ENCODE data around the gene SLC25A25.

SLC25A25 gene

GRCh38 chr9:128062279-128062678 is 5.8 kb upstream of the SLC25A25 start:
- TF ChIP-seq CTCF (conservative IDR thresholded peaks at IDR 0.05), result no peak
- H3K27ac ChIP-seq, result no peak overlapping the region

- TF ChIP-seq CTCF (conservative IDR thresholded peaks at IDR 0.05), result no peak
- H3K27ac ChIP-seq, result no peak overlapping the region
Measured at GRCh38 chr9:128062846-128063831, 4.9 kb upstream of the SLC25A25 start.

GRCh38 chr9:128065907-128066712 is 1.9 kb upstream of the SLC25A25 start:
- peak overlapping the region; percentile 99 for H3K27ac ChIP-seq

GRCh38 chr9:128066713-128067644 is 1.1 kb upstream of the SLC25A25 start, which contains the start of gene NAIF1:
Gene NAIF1 (minus strand): TSS chr9:128067320. CDS start chr9:128067101, 219 bp downstream.
- TF ChIP-seq CTCF (conservative IDR thresholded peaks at IDR 0.05), result no peak

More at GRCh38 chr9:128065907-128066712, 1.9 kb upstream of the SLC25A25 start:
- TF ChIP-seq CTCF (conservative IDR thresholded peaks at IDR 0.05), result no peak

GRCh38 chr9:128068386-128069205 is 564 bp downstream of the SLC25A25 start:
- peak overlapping the region; percentile 99 for H3K27ac ChIP-seq
- no peak for TF ChIP-seq CTCF (conservative IDR thresholded peaks at IDR 0.05)

More at GRCh38 chr9:128066713-128067644, 1.1 kb upstream of the SLC25A25 start, which contains the start of gene NAIF1:
- H3K27ac ChIP-seq, result peak within 1 kb of the TSS; percentile 99

GRCh38 chr9:128070874-128071273 is 2.8 kb downstream of the SLC25A25 start:
- H3K27ac ChIP-seq, result peak overlapping the region; percentile 99
- TF ChIP-seq CTCF (conservative IDR thresholded peaks at IDR 0.05), result no peak

GRCh38 chr9:128071475-128071874 is 3.4 kb downstream of the SLC25A25 start:
- H3K27ac ChIP-seq, result peak overlapping the region; percentile 99
